HepG2 (cell line): ENCODE results near the gene KAZN. TPM values are rescaled to one million over a fixed set of nuclear protein-coding genes. Genes with fewer than 3 reads are reported as not detected.

ENCODE experiments used
- ATAC-seq: fragments of 200-7000 bp; cut with Tn5 transposase; 3 replicates; pipeline ENCODE4 v1.9.1; 2020; ENCODE audit warnings: mild to moderate bottlenecking, moderate library complexity
- BruUV-seq: library from RNA; stranded (reverse); fragments of 400-500 nt; replicated peaks from 2 replicates; lab custom pipeline; 2021; lab: Mats Ljungman, UMichigan
- CTCF ChIA-PET: fragments of 300-600 bp; formaldehyde crosslinking; extraction: SDS; loops from one replicate; lab custom pipeline; 2021; ENCODE audit warnings: low total read pairs, inconsistent platforms, low intra/inter-chr PET ratio; lab: Yijun Ruan, JAX
- POLR2A ChIA-PET: fragments of 350-600 bp; sonication (Branson Sonifier 250); formaldehyde crosslinking; loops from one replicate; lab custom pipeline; 2020; ENCODE audit warnings: antibody characterized with exemption, inconsistent platforms; lab: Yijun Ruan, JAX
- DNase-seq: peaks from one replicate; pipeline ENCODE4 v3.0.0-alpha.2; 2015; ENCODE audit warnings: low spot score
- FAIRE-seq: peaks from 3 replicates; lab custom pipeline; 2011; peaks lifted over from hg19 to GRCh38; lab: Jason Lieb, UNC
- H2AFZ ChIP-seq: one replicate; pipeline ENCODE4 v1.6.1; 2011; ENCODE audit warnings: low read length, inconsistent platforms
- H3K27ac ChIP-seq: fragments of 300-600 bp; 3 replicates; pipeline ENCODE4 v1.8.0; 2011; ENCODE audit warnings: mixed run types, mild to moderate bottlenecking, mixed read lengths, low read length, inconsistent platforms; ENCODE audit not compliant: insufficient read depth; ENCODE audit errors: extremely low read length
- H3K27me3 ChIP-seq, 2 experiments: fragments of 200-600 bp in 1 of 2; 2 replicates in 1 of 2; 3 replicates in 1 of 2; pipeline versions ENCODE4 v1.6.0 to v1.8.0; 2011; ENCODE audit warnings: low read length in 2 of 2, mild to moderate bottlenecking in 2 of 2, moderate library complexity in 2 of 2, inconsistent platforms in 1 of 2; ENCODE audit not compliant: insufficient read depth in 2 of 2, control insufficient read depth in 1 of 2
- H3K36me3 ChIP-seq, 2 experiments: fragments of 200-600 bp in 1 of 2; replicated peaks in 1 of 2; 2 replicates in 1 of 2; 3 replicates in 1 of 2; pipeline versions ENCODE4 v1.5.1 to v1.8.0; 2011; ENCODE audit warnings: low read length in 2 of 2, inconsistent platforms in 1 of 2; ENCODE audit not compliant: insufficient read depth in 2 of 2, control insufficient read depth in 1 of 2
- H3K4me1 ChIP-seq: 2 replicates; pipeline ENCODE4 v1.5.1; 2012; ENCODE audit warnings: low read length, inconsistent platforms; ENCODE audit not compliant: insufficient read depth
- H3K4me2 ChIP-seq: 2 replicates; pipeline ENCODE4 v1.6.0; 2011; ENCODE audit warnings: low read depth, low read length, inconsistent platforms
- H3K4me3 ChIP-seq, 3 experiments: fragments of 200-600 bp in 1 of 3; sonication (generic), shearing (Covaris generic) in 1 of 3; replicated peaks in 1 of 3; 2 replicates each; pipeline ENCODE4 v1.5.1; 2011 to 2016; ENCODE audit warnings: low read length in 3 of 3, inconsistent platforms in 2 of 3, low read depth in 2 of 3, mild to moderate bottlenecking in 2 of 3, control low read depth in 1 of 3, mixed read lengths in 1 of 3; ENCODE audit not compliant: insufficient read depth in 1 of 3
- H3K79me2 ChIP-seq: one replicate; pipeline ENCODE4 v1.6.1; 2011; ENCODE audit warnings: low read length, inconsistent platforms; ENCODE audit not compliant: insufficient read depth
- H3K9ac ChIP-seq: 2 replicates; pipeline ENCODE4 v1.6.0; 2011; ENCODE audit warnings: mild to moderate bottlenecking, low read depth, low read length, inconsistent platforms; ENCODE audit not compliant: insufficient read depth
- H3K9me3 ChIP-seq: 2 replicates; pipeline ENCODE4 v1.5.1; 2012; ENCODE audit warnings: mild to moderate bottlenecking, low read length
- H4K20me1 ChIP-seq: 2 replicates; pipeline ENCODE4 v1.6.0; 2011; ENCODE audit warnings: inconsistent platforms, mild to moderate bottlenecking, low read length, moderate library complexity; ENCODE audit not compliant: insufficient read depth
- ERF ChIP-seq: IDR thresholded peaks from 2 replicates; pipeline ENCODE4 v1.6.1; 2018; ENCODE audit warnings: missing biosample characterization, missing genetic modification reagents
- STAG1 ChIP-seq: sonication (generic); formaldehyde crosslinking; IDR thresholded peaks from 2 replicates; pipeline ENCODE4 v1.4.0; 2020; ENCODE audit warnings: missing genetic modification reagents
- WGBS: methylation state at CpG from one replicate; pipeline ENCODE4 v1.1.6; 2017; ENCODE audit warnings: low lambda C conversion rate; 5-methylcytosine and 5-hydroxymethylcytosine counted together
- in situ Hi-C: cut with HindIII; loops from 2 replicates; pipeline ENCODE4 v1.10.0; 2017; ENCODE audit warnings: low pct_unique_long_range_greater_than_20kb; ENCODE audit not compliant: extremely low pct_ligation_motif_present
- intact Hi-C: fragments of 100-400 bp; cut with micrococcal nuclease; formaldehyde crosslinking; loops from one replicate; pipeline ENCODE4 v1.10.0; 2022; ENCODE audit not compliant: unreplicated experiment
- polyA plus RNA-seq, 8 experiments: library from polyadenylated mRNA; depleted of rRNA in 3 of 8; stranded (reverse) in 7 of 8; unstranded in 1 of 8; fragments of >200 nt; fragmentation: Illumina TruSeq in 4 of 8; extraction: Trizol in 4 of 8; gene quantifications; 2 replicates each; pipeline versions ENCODE4 v1.2.1 to v1.2.3, GENCODE V29; 2011 to 2016; ENCODE audit warnings: low read depth in 4 of 8, missing spikeins in 1 of 8, mixed read lengths in 1 of 8; ENCODE audit not compliant: insufficient read depth in 1 of 8
- total RNA-seq, 5 experiments: library from RNA; depleted of rRNA; stranded (reverse); fragments of >200 nt; fragmentation: Illumina TruSeq; extraction: Trizol; gene quantifications; 2 replicates each; pipeline ENCODE4 v1.2.3, GENCODE V29; 2016; ENCODE audit warnings: low read depth in 1 of 5
- TF ChIP-seq, protein P1 (sequence below): sonication (generic); formaldehyde crosslinking; IDR thresholded peaks from 2 replicates; pipeline ENCODE4 v1.4.0; 2020; ENCODE audit warnings: missing genetic modification reagents
- TF ChIP-seq, protein P2 (sequence below): sonication (generic); formaldehyde crosslinking; IDR thresholded peaks from 2 replicates; pipeline ENCODE4 v1.5.0; 2020; ENCODE audit warnings: mild to moderate bottlenecking, missing genetic modification reagents, moderate library complexity

Gene KAZN
- total and polyA plus RNA-seq, 2 of the 13 experiments (the other 11 are each of a cell fraction or from before 2014, with no cell fraction given), result 10.4 to 13.5 TPM

DNA sequence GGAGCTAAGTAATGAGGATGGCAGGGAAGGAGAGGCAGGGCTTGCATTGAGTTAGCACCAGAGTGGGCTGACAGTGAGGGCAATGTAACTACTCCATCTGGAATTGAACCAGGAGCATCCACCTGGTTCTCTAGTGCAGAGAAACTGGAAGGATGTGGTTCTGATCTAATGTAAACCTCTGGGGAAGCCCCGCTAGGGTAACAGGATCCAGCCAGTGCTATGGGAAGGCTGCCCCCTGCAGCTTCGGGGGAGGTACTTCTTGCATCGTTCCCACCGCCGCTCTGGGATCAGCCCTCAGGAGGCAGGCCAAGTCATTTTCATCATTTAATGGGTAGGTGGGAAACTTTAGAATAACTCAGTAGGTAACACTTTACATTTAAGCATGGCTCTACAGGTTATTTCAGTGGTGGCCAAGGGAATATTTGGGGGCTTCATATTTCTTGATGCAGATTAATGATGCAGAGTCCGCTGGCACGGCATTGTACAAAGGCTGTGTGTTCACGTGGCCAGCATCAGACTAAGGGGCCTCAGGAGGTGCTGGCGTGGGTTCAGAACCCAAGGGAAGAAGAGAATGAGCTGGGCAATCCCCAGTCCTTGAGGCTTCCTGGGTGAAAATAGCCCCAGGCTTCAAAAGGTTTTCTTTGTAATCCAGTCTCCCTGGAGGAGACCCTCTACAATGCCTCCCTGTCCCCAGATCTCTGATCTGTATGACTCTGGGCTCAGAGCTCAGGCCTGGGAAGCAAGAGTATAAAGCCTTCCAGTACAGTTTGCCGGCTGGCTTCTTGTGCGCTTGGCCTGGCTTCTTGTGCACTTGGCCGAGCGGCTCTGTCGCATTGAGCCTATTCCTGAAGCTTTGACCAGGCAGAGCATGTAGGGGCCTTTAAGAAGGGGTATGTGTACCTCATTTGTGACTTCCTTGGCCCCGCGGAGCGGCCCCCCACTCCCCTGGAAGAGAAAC lies 26.4 kb upstream of the KAZN start:
- intact Hi-C loops, result no loop called here
- Histone ChIP-seq H3K9me3 (no peaks in the 10 kb centered on the region), H3K4me3 (no peak overlapping the region), H3K4me1 (no peaks in the 10 kb centered on the region), H2AFZ (no peak overlapping the region), H3K4me2 (no peak overlapping the region), H3K27ac (no peak overlapping the region), H3K27me3 (peaks cover 0 to 11% of the 10 kb centered on the region in 2 experiments; a peak in 1 of 5 replicates), H3K79me2 (no peaks in the 10 kb centered on the region), H3K9ac (no peak overlapping the region), H4K20me1 (no peaks in the 10 kb centered on the region), H3K36me3 (no peaks in the 10 kb centered on the region)
- 36% methylated on average over 16 of the region's 17 CpGs for WGBS
- POLR2A ChIA-PET, result no interaction called here
- in situ Hi-C loops, result loop anchor here (25.0 kb wide), 1 partner anchor 465 kb away; no protein-coding TSS in a partner anchor
- no TSS peak for BruUV-seq
- CTCF ChIA-PET, result no interaction called here
- ATAC-seq (peak; percentile 69), FAIRE-seq (no peak), DNase-seq (no peak)
- TF ChIP-seq, protein P1, sequence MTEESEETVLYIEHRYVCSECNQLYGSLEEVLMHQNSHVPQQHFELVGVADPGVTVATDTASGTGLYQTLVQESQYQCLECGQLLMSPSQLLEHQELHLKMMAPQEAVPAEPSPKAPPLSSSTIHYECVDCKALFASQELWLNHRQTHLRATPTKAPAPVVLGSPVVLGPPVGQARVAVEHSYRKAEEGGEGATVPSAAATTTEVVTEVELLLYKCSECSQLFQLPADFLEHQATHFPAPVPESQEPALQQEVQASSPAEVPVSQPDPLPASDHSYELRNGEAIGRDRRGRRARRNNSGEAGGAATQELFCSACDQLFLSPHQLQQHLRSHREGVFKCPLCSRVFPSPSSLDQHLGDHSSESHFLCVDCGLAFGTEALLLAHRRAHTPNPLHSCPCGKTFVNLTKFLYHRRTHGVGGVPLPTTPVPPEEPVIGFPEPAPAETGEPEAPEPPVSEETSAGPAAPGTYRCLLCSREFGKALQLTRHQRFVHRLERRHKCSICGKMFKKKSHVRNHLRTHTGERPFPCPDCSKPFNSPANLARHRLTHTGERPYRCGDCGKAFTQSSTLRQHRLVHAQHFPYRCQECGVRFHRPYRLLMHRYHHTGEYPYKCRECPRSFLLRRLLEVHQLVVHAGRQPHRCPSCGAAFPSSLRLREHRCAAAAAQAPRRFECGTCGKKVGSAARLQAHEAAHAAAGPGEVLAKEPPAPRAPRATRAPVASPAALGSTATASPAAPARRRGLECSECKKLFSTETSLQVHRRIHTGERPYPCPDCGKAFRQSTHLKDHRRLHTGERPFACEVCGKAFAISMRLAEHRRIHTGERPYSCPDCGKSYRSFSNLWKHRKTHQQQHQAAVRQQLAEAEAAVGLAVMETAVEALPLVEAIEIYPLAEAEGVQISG (CRISPR knock-in tag), result peak; percentile 85
- TF ChIP-seq ERF (no peak), STAG1 (CRISPR knock-in tag) (peak; percentile 56)
- TF ChIP-seq, protein P2, sequence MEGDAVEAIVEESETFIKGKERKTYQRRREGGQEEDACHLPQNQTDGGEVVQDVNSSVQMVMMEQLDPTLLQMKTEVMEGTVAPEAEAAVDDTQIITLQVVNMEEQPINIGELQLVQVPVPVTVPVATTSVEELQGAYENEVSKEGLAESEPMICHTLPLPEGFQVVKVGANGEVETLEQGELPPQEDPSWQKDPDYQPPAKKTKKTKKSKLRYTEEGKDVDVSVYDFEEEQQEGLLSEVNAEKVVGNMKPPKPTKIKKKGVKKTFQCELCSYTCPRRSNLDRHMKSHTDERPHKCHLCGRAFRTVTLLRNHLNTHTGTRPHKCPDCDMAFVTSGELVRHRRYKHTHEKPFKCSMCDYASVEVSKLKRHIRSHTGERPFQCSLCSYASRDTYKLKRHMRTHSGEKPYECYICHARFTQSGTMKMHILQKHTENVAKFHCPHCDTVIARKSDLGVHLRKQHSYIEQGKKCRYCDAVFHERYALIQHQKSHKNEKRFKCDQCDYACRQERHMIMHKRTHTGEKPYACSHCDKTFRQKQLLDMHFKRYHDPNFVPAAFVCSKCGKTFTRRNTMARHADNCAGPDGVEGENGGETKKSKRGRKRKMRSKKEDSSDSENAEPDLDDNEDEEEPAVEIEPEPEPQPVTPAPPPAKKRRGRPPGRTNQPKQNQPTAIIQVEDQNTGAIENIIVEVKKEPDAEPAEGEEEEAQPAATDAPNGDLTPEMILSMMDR (CRISPR knock-in tag), result peak; percentile 62
